Suprapubic skin (tissue), 4 donors: ENCODE measurements around the gene ARTN.

Experiments used
- CTCF ChIP-seq, 2 donors: fragments of 200-600 bp in 1 of 2; fragments of 450-650 bp in 1 of 2; sonication (generic) in 1 of 2; IDR thresholded peaks; one replicate each; pipeline ENCODE4 v1.5.1; 2016 to 2019; ENCODE audit warnings: antibody characterized with exemption in 2 of 2, mild to moderate bottlenecking in 1 of 2, moderate library complexity in 1 of 2
- EP300 ChIP-seq: sonication (generic); formaldehyde crosslinking; IDR thresholded peaks from one replicate; pipeline ENCODE4 v1.6.1; 2017; ENCODE audit warnings: antibody characterized with exemption
- POLR2A ChIP-seq, 2 donors: fragments of 450-650 bp; IDR thresholded peaks; one replicate each; pipeline ENCODE4 v1.6.1; 2017; ENCODE audit warnings: antibody characterized with exemption in 2 of 2, mild to moderate bottlenecking in 2 of 2, moderate library complexity in 2 of 2
- POLR2AphosphoS5 ChIP-seq, 3 donors: sonication (generic); formaldehyde crosslinking; IDR thresholded peaks; one replicate each; pipeline ENCODE4 v1.6.1; 2017; ENCODE audit warnings: antibody characterized with exemption in 3 of 3

- TF ChIP-seq CTCF (IDR thresholded peaks at IDR 0.05) (no peak), POLR2A (IDR thresholded peaks at IDR 0.05) (no peak), POLR2AphosphoS5 (IDR thresholded peaks at IDR 0.05) (no peak), EP300 (no peak)
Observed at GRCh38 chr1:43913666-43914360, 19.8 kb upstream of the ARTN start.
